HEK293T (cell line): ENCODE results near the gene CDCP1.

Experiments used
- ARNT ChIP-seq: fragments of 450-650 bp; IDR thresholded peaks from 2 replicates; pipeline ENCODE4 v1.6.1; 2017; ENCODE audit warnings: mild to moderate bottlenecking
- ELF4 ChIP-seq: fragments of 450-650 bp; IDR thresholded peaks from 2 replicates; pipeline ENCODE4 v1.6.1; 2017; ENCODE audit warnings: antibody characterized with exemption
- FOXK2 ChIP-seq: fragments of 450-650 bp; IDR thresholded peaks from 2 replicates; pipeline ENCODE4 v1.6.1; 2016; ENCODE audit warnings: mild to moderate bottlenecking
- HDGF ChIP-seq: fragments of 450-650 bp; IDR thresholded peaks from 2 replicates; pipeline ENCODE4 v1.6.1; 2017; ENCODE audit warnings: antibody characterized with exemption, borderline replicate concordance
- L3MBTL2 ChIP-seq: fragments of 450-650 bp; conservative IDR thresholded peaks from 2 replicates; pipeline ENCODE4 v1.6.1; 2016; ENCODE audit warnings: mild to moderate bottlenecking
- NFRKB ChIP-seq: fragments of 450-650 bp; IDR thresholded peaks from 2 replicates; pipeline ENCODE4 v1.6.1; 2016; ENCODE audit warnings: mild to moderate bottlenecking, moderate library complexity
- SP1 ChIP-seq: fragments of 450-650 bp; IDR thresholded peaks from 2 replicates; pipeline ENCODE4 v1.6.1; 2017
- SUZ12 ChIP-seq: fragments of 450-650 bp; IDR thresholded peaks from 2 replicates; pipeline ENCODE4 v1.6.1; 2016; ENCODE audit warnings: mild to moderate bottlenecking
- TARDBP ChIP-seq: fragments of 450-650 bp; IDR thresholded peaks from 2 replicates; pipeline ENCODE4 v1.6.1; 2016
- ZNF384 ChIP-seq: fragments of 450-650 bp; IDR thresholded peaks from 2 replicates; pipeline ENCODE4 v1.6.1; 2016

DNA sequence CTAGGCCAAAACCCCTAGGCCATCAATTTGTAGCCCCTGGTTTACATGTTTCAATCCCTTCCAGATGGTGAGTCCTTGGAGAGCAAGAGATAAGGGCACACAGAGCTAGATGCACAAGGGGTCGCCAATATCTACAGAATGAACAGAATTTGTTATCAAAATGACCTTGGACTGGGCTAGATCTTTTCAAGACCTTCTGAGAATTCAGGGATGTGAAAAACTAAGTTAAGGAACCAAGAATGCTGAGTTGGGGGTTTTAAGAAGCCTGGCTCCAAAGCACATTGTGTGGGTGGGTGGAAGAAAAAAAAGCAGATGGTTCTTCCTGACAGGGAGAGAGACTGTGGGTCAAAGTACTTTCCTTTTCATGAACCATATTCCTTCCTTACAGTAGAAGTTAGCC lies 10.2 kb downstream of the CDCP1 start:
- TF ChIP-seq ARNT (no peak), NFRKB (no peak), HDGF (no peak), SP1 (no peak), SUZ12 (no peak), L3MBTL2 (no peak), FOXK2 (no peak), TARDBP (no peak), ZNF384 (no peak), ELF4 (no peak)
